ENCODE results near the gene CHEK2.
"Not testable (repeated sequence)": the region's sequence is repeated elsewhere in the genome, so short reads cannot be mapped to it uniquely, and the experiment has no call there.

The CHEK2 gene

DNA sequence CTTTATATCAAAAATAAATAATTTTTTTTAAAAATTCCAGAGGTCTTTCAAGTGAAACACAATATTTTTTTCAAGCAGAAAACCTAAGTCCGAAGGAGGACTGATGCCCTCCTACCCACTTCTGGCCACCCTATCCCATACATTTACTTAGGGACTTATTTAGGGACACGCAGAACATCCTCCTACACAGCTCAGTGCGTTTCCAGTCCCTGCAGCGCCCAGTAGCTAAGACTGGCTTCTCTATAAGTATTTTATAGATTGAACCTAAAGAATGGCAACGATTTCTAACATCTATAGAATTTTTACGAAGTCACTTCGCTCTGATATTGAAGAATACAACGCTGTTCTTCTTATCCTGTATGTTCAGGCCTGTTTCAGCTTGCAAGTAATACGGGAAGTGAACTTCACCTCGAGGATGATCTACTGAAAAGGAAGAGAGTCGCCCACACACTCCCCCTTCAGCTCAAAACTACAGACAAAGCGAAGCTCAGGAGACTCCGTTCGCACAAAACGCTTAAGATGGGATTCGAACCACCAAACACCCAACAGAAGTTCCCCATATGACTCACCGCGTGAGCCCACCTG lies 328 bp downstream of the CHEK2 start:
- peak overlapping the region; percentile 59 for H3K4me3 ChIP-seq (ENCODE audit: low read depth, low read length)
- TF ChIP-seq, protein P1, sequence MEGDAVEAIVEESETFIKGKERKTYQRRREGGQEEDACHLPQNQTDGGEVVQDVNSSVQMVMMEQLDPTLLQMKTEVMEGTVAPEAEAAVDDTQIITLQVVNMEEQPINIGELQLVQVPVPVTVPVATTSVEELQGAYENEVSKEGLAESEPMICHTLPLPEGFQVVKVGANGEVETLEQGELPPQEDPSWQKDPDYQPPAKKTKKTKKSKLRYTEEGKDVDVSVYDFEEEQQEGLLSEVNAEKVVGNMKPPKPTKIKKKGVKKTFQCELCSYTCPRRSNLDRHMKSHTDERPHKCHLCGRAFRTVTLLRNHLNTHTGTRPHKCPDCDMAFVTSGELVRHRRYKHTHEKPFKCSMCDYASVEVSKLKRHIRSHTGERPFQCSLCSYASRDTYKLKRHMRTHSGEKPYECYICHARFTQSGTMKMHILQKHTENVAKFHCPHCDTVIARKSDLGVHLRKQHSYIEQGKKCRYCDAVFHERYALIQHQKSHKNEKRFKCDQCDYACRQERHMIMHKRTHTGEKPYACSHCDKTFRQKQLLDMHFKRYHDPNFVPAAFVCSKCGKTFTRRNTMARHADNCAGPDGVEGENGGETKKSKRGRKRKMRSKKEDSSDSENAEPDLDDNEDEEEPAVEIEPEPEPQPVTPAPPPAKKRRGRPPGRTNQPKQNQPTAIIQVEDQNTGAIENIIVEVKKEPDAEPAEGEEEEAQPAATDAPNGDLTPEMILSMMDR (IDR thresholded peaks at IDR 0.05; ENCODE audit: borderline replicate concordance, insufficient read depth, low read depth, low read length): no peak

DNA sequence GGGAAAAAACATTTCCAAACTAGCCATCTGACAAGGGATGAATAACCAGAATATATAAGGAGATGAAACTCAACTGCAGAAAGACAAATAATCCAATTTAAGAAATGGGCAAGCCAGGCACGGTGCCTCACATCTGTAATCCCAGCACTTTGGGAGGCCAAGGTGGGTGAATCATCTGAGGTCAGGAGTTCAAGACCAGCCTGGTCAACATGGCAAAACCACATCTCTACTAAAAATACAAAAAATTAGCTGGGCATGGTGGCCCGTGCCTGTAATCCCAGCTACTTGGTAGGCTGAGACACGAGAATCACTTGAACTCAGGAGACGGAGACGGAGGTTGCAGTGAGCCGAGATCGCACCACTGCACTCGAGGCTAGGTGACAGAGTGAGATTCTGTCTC lies 2.7 kb downstream of the CHEK2 start:
- not testable (repeated sequence) for H3K4me3 ChIP-seq (ENCODE audit: low read depth, low read length)

DNA sequence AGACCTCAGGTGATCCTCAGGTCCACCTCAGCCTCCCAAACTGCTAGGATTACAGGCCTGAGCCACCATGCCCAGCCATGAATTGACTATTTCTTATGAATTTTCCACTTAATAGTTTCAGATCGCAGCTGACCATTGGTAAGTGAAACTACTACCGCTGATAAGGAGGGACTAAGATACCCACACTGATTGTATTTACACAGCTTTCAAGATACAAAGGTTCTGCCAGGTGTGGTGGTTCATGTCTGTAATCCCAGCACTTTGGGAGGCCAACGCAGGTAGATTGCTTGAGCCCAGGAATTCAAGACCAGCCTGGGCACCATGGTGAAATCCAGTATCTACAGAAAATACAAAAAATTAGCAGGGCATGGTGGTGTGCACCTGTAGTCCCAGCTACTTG lies 3.9 kb downstream of the CHEK2 start:
- TF ChIP-seq, protein P1 (IDR thresholded peaks at IDR 0.05; ENCODE audit: borderline replicate concordance, insufficient read depth, low read depth, low read length): no peak

DNA sequence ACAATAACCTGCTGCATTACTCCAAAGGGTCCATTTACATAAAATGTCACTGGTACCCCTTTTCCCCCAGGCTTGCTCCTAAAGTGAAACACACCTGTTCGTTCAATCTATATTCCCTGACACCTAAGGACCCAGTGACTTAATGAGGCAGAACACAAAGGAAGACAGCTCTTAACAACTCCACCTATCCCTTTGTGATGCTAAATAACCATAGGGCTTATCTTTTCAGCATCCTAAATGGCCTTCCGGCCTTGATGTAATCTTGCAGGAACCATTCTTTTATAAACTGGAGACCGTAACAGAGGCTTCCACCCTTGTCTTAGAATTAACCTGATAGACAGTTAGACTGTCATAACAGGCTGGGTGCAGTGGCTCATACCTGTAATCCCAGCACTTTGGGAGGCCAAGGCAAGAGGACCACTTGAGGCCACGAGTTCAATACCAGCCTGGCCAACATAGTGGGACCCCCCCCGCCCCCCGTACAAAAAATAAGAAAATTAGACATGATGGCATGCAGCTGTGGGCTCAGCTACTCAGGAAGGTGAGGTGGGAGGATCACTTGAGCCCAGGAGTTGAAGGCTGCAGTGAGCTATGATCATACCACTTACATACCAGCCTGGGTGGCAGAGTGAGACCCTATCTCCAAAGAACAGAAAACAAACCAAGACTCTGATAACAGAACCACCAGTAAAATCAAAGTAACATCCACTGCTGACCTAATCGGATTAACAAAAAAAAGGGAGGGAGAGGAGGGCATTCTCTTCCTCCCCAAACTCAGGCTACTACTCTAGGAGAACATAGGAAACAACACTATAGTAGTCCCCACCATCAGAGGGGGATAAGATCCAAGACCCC lies 5.1 kb downstream of the CHEK2 start:
- no peak overlapping the region for H3K4me3 ChIP-seq (ENCODE audit: low read depth, low read length)
- TF ChIP-seq, protein P1 (IDR thresholded peaks at IDR 0.05; ENCODE audit: borderline replicate concordance, insufficient read depth, low read depth, low read length): no peak

More for the DNA sequence above, 3.9 kb downstream of the CHEK2 start:
- no peak overlapping the region for H3K4me3 ChIP-seq (ENCODE audit: low read depth, low read length)

DNA sequence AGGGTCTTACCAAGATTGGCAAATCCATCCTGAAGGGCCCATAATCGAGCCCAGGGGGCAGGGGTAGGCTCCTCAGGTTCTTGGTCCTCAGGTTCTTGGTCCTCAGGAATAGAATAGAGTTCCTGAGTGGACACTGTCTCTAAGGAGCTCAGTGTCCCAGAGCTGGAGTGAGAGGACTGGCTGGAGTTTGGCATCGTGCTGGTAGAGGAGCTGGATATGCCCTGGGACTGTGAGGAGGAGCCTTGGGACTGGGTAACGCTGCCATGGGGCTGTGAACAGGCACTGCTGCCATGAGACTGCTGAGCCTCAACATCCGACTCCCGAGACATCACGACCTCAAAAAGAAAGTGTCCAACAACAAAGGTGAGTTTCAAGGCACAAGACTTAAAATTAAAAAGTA lies 7.2 kb downstream of the CHEK2 start:
- H3K4me3 ChIP-seq (ENCODE audit: low read depth, low read length): no peak overlapping the region
- TF ChIP-seq, protein P1 (IDR thresholded peaks at IDR 0.05; ENCODE audit: borderline replicate concordance, insufficient read depth, low read depth, low read length): no peak

DNA sequence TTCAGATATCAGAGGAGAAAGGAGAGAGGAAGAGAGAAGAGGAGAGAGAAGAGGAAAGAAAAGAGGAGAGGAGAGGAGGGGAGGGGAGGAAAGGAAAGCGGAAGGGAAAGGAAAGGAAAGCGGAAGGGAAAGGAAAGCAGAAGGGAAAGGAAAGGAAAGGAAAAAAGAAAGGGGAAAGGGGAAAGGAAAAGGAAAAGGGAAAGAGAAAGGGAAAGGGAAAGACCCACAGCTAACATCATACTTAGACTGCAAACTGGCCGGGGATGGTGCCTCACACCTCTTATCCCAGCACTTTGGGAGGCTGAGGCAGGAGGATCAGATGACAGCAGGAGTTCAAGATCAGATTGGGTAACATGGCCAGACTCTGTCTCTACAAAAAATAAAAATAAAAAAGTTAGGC lies 11.4 kb downstream of the CHEK2 start:
- no peak overlapping the region for H3K4me3 ChIP-seq (ENCODE audit: low read depth, low read length)
- TF ChIP-seq, protein P1 (IDR thresholded peaks at IDR 0.05; ENCODE audit: borderline replicate concordance, insufficient read depth, low read depth, low read length): no peak

DNA sequence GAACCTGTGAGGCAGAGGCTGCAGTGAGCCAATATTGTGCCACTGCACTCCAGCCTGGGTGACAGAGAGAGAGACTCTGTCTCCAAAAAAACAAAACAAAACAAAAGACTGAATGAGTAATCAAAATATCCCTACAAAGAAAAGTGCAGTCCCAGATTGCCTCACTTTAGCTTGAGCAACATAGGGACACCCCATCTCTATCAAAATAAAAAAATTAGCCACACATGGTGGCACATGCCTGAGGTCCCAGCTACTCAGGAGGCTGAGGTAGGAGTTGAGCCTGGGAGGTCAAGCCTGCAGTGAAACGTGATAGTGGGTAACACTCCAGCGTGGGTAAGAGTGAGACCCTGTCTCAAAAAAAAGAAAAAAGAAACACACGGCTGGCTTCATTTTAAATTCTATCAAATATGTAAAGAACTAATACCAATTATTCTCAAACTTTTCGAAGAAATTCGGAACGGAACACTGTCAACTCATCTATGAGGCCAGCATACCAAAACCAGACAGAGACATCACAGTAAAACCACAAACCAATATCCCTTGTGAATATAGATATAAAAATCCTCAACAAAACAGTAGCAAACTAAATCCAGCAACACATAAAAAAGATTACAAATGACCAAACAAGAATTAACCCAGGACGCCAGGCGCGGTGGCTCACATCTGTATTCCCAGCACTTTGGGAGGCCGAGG lies 12.9 kb downstream of the CHEK2 start:
- no peak overlapping the region for H3K4me3 ChIP-seq (ENCODE audit: low read depth, low read length)
- TF ChIP-seq, protein P1 (IDR thresholded peaks at IDR 0.05; ENCODE audit: borderline replicate concordance, insufficient read depth, low read depth, low read length): no peak
